Measurements from ENCODE around the gene HSPA12B.

- no peak for TF ChIP-seq USF2 (IDR thresholded peaks at IDR 0.05; ENCODE audit: low read depth, low read length)
- TF ChIP-seq MAFK (IDR thresholded peaks at IDR 0.05; ENCODE audit: low read depth, low read length) = no peak
- no peak for TF ChIP-seq NFE2L2 (IDR thresholded peaks at IDR 0.05; ENCODE audit: low read depth, low read length)
Measured at GRCh38 chr20:3798373-3798768, 65.9 kb downstream of the HSPA12B start.

Measured in IMR-90 (cell line).